SK-N-SH treated with all-trans-retinoic acid at 6 μM for 48 hours (cell line): Measurements from ENCODE around the gene PWWP2B.

ENCODE experiments used
- ATAC-seq: fragments of 200-7000 bp; cut with Tn5 transposase; 3 replicates; pipeline ENCODE4 v1.9.1; 2020; ENCODE audit warnings: mild to moderate bottlenecking, moderate library complexity
- ARNTL ChIP-seq: fragments of 450-650 bp; formaldehyde crosslinking; IDR thresholded peaks from 2 replicates; pipeline ENCODE4 v1.5.0; 2020; ENCODE audit warnings: low read depth, mild to moderate bottlenecking, moderate library complexity, borderline replicate concordance
- CREB5 ChIP-seq: fragments of 250-450 bp; sonication (Bioruptor Pico); IDR thresholded peaks from 2 replicates; pipeline ENCODE4 v1.5.1; 2020; ENCODE audit warnings: low read depth, mild to moderate bottlenecking, moderate library complexity
- CSDC2 ChIP-seq: fragments of 250-450 bp; sonication (Bioruptor Pico); IDR thresholded peaks from 2 replicates; pipeline ENCODE4 v1.5.0; 2020; ENCODE audit warnings: mild to moderate bottlenecking, moderate library complexity
- ESRRG ChIP-seq: fragments of 250-450 bp; sonication (Bioruptor Pico); IDR thresholded peaks from 2 replicates; pipeline ENCODE4 v1.6.1; 2021; ENCODE audit warnings: mild to moderate bottlenecking
- GLIS3 ChIP-seq: fragments of 250-450 bp; sonication (Bioruptor Pico); IDR thresholded peaks from 2 replicates; pipeline ENCODE4 v1.5.0; 2020; ENCODE audit warnings: mild to moderate bottlenecking, moderate library complexity
- ISL1 ChIP-seq: fragments of 250-450 bp; sonication (Bioruptor Pico); IDR thresholded peaks from 2 replicates; pipeline ENCODE4 v2.1.2; 2022; ENCODE audit warnings: mild to moderate bottlenecking, moderate library complexity
- OSR1 ChIP-seq: fragments of 250-450 bp; sonication (Bioruptor Pico); IDR thresholded peaks from 2 replicates; pipeline ENCODE4 v1.8.0; 2022; ENCODE audit warnings: moderate library complexity, mild to moderate bottlenecking, inconsistent platforms
- PATZ1 ChIP-seq: fragments of 250-450 bp; sonication (Bioruptor Pico); IDR thresholded peaks from 2 replicates; pipeline ENCODE4 v1.8.0; 2020; ENCODE audit warnings: mild to moderate bottlenecking, moderate library complexity, borderline replicate concordance
- POU6F1 ChIP-seq: fragments of 250-450 bp; sonication (Bioruptor Pico); IDR thresholded peaks from 2 replicates; pipeline ENCODE4 v1.8.0; 2021; ENCODE audit warnings: low read depth, mild to moderate bottlenecking, moderate library complexity, borderline replicate concordance
- PPARA ChIP-seq: fragments of 250-450 bp; sonication (Bioruptor Pico); IDR thresholded peaks from 2 replicates; pipeline ENCODE4 v1.5.0; 2020; ENCODE audit warnings: mild to moderate bottlenecking, borderline replicate concordance
- RARB ChIP-seq: fragments of 250-450 bp; sonication (Bioruptor Pico); IDR thresholded peaks from 2 replicates; pipeline ENCODE4 v1.8.0; 2021; ENCODE audit warnings: mild to moderate bottlenecking, moderate library complexity
- TCF4 ChIP-seq: fragments of 250-450 bp; sonication (Bioruptor Pico); IDR thresholded peaks from 2 replicates; pipeline ENCODE4 v1.8.0; 2021; ENCODE audit warnings: mild to moderate bottlenecking, moderate library complexity, borderline replicate concordance
- TOX ChIP-seq: fragments of 250-450 bp; sonication (Bioruptor Pico); IDR thresholded peaks from 2 replicates; pipeline ENCODE4 v1.8.0; 2021; ENCODE audit warnings: mild to moderate bottlenecking, moderate library complexity, borderline replicate concordance
- TSHZ2 ChIP-seq: fragments of 250-450 bp; sonication (Bioruptor Pico); IDR thresholded peaks from 2 replicates; pipeline ENCODE4 v1.5.0; 2020; ENCODE audit warnings: mild to moderate bottlenecking, moderate library complexity
- ZC3H10 ChIP-seq: fragments of 250-450 bp; sonication (Bioruptor Pico); IDR thresholded peaks from 2 replicates; pipeline ENCODE4 v1.5.1; 2021; ENCODE audit warnings: mild to moderate bottlenecking, moderate library complexity
- ZFP3 ChIP-seq: fragments of 250-450 bp; sonication (Bioruptor Pico); IDR thresholded peaks from 2 replicates; pipeline ENCODE4 v1.5.0; 2020; ENCODE audit warnings: mild to moderate bottlenecking, moderate library complexity
- ZFP30 ChIP-seq: fragments of 450-650 bp; formaldehyde crosslinking; IDR thresholded peaks from 2 replicates; pipeline ENCODE4 v1.5.0; 2022; ENCODE audit warnings: mild to moderate bottlenecking, moderate library complexity
- ZNF565 ChIP-seq: fragments of 450-650 bp; formaldehyde crosslinking; conservative IDR thresholded peaks from 2 replicates; pipeline ENCODE4 v1.5.0; 2020; ENCODE audit warnings: low read depth, mild to moderate bottlenecking, moderate library complexity
- ZNF70 ChIP-seq: fragments of 450-650 bp; formaldehyde crosslinking; IDR thresholded peaks from 2 replicates; pipeline ENCODE4 v1.5.0; 2020; ENCODE audit warnings: mild to moderate bottlenecking, moderate library complexity
- ZNF8 ChIP-seq: fragments of 450-650 bp; formaldehyde crosslinking; IDR thresholded peaks from 2 replicates; pipeline ENCODE4 v1.5.0; 2020; ENCODE audit warnings: mild to moderate bottlenecking, moderate library complexity
- TF ChIP-seq, protein P1 (sequence below): fragments of 250-450 bp; sonication (Bioruptor Pico); IDR thresholded peaks from 2 replicates; pipeline ENCODE4 v1.5.1; 2021; ENCODE audit warnings: mild to moderate bottlenecking, moderate library complexity

Gene PWWP2B

DNA sequence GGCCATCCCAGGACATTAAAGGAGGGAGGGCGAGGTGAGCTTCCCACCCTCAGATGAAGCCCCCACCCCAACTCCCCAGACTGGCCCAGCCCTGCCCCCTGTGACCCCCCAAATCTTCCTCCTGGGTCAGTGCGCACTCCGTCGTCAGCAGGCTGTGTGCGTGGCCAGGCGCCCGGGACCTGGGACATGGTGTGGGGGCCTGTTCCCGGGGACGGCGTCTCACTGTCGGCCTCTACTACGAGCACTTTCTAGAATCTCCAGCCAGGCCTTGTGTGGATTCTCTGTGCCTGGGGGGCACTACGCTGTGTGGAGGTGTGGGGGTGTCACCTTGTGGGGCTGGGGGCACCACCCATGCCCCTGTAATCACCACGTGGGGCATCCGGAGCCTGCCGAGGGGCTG, 9.8 kb downstream of the PWWP2B start:
- TF ChIP-seq TOX (CRISPR knock-in tag) = no peak
- TF ChIP-seq ISL1 (CRISPR knock-in tag) = no peak
- TF ChIP-seq CREB5 (CRISPR knock-in tag) = no peak
- TF ChIP-seq GLIS3 (CRISPR knock-in tag) = no peak
- TF ChIP-seq ARNTL (CRISPR knock-in tag) = no peak
- TF ChIP-seq CSDC2 (CRISPR knock-in tag) = no peak
- TF ChIP-seq ZNF565 (CRISPR knock-in tag) = no peak
- TF ChIP-seq ZFP3 (CRISPR knock-in tag) = no peak
- TF ChIP-seq TCF4 = no peak
- no peak for TF ChIP-seq ZNF70 (CRISPR knock-in tag)
- TF ChIP-seq TSHZ2 (CRISPR knock-in tag) = no peak
- no peak for TF ChIP-seq RARB
- TF ChIP-seq, all 23 proteins: peak for 0

GRCh38 chr10:132407243-132407746, 10.3 kb downstream of the PWWP2B start:
- TF ChIP-seq CSDC2 (CRISPR knock-in tag) = no peak
- TF ChIP-seq ARNTL (CRISPR knock-in tag) = no peak
- TF ChIP-seq CREB5 (CRISPR knock-in tag) = no peak
- no peak for TF ChIP-seq PPARA (CRISPR knock-in tag)
- TF ChIP-seq OSR1 (CRISPR knock-in tag) = no peak
- TF ChIP-seq ZNF565 (CRISPR knock-in tag) = no peak
- no peak for TF ChIP-seq ZFP30 (CRISPR knock-in tag)
- no peak for TF ChIP-seq ZNF8 (CRISPR knock-in tag)
- TF ChIP-seq TCF4 = no peak
- no peak for TF ChIP-seq POU6F1 (CRISPR knock-in tag)
- no peak for TF ChIP-seq ISL1 (CRISPR knock-in tag)
- TF ChIP-seq, protein P1, sequence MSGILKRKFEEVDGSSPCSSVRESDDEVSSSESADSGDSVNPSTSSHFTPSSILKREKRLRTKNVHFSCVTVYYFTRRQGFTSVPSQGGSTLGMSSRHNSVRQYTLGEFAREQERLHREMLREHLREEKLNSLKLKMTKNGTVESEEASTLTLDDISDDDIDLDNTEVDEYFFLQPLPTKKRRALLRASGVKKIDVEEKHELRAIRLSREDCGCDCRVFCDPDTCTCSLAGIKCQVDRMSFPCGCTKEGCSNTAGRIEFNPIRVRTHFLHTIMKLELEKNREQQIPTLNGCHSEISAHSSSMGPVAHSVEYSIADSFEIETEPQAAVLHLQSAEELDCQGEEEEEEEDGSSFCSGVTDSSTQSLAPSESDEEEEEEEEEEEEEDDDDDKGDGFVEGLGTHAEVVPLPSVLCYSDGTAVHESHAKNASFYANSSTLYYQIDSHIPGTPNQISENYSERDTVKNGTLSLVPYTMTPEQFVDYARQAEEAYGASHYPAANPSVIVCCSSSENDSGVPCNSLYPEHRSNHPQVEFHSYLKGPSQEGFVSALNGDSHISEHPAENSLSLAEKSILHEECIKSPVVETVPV (CRISPR knock-in tag) = no peak
- TF ChIP-seq GLIS3 (CRISPR knock-in tag) = no peak
- TF ChIP-seq ZC3H10 (CRISPR knock-in tag) = no peak
- TF ChIP-seq PATZ1 (CRISPR knock-in tag) = no peak
- no peak for TF ChIP-seq ESRRG (CRISPR knock-in tag)
- TF ChIP-seq ZFP3 (CRISPR knock-in tag) = no peak
- no peak for ATAC-seq

More for the DNA sequence above, 9.8 kb downstream of the PWWP2B start:
- ATAC-seq = no peak
